A549 (cell line): ENCODE results near the gene PPP2R5B. TPM values are rescaled to one million over a fixed set of nuclear protein-coding genes. Genes with fewer than 3 reads are reported as not detected.

ENCODE experiments used
- ATAC-seq, 2 experiments: fragments of 200-7000 bp in 1 of 2; fragments of >200 bp in 1 of 2; cut with Nextera tagmentation in 1 of 2; cut with Tn5 transposase in 1 of 2; 3 replicates each; pipeline versions ENCODE4 v1.8.0 to v1.9.1; 2018 to 2020; ENCODE audit warnings: mild to moderate bottlenecking in 1 of 2, moderate library complexity in 1 of 2
- CTCF ChIA-PET: fragments of 300-600 bp; sonication (Branson Sonifier 250); formaldehyde crosslinking; extraction: SDS; loops from one replicate; lab custom pipeline; 2021; ENCODE audit warnings: antibody characterized with exemption, inconsistent platforms; lab: Yijun Ruan, JAX
- POLR2A ChIA-PET: fragments of 350-600 bp; formaldehyde crosslinking; extraction: SDS; loops from one replicate; lab custom pipeline; 2021; ENCODE audit warnings: antibody characterized with exemption, inconsistent platforms; lab: Yijun Ruan, JAX
- DNase-seq, 2 experiments: peaks; one replicate each; pipeline versions ENCODE4 v3.0.0 to v3.0.0-alpha.2; 2011 to 2016; ENCODE audit warnings: low read depth in 1 of 2, low spot score in 1 of 2
- FAIRE-seq: peaks from 2 replicates; lab custom pipeline; 2011; peaks lifted over from hg19 to GRCh38; lab: Jason Lieb, UNC
- H3K27ac ChIP-seq, 2 experiments: fragments of >200 bp; sonication (Bioruptor Twin); formaldehyde crosslinking; 3 replicates each; pipeline ENCODE4 v1.5.1; 2016 to 2017
- H3K4me1 ChIP-seq: fragments of >200 bp; sonication (Bioruptor Twin); formaldehyde crosslinking; 3 replicates; pipeline ENCODE4 v1.6.1; 2016
- H3K4me2 ChIP-seq: fragments of >200 bp; sonication (Bioruptor Twin); formaldehyde crosslinking; 3 replicates; pipeline ENCODE4 v1.6.1; 2016
- H3K4me3 ChIP-seq: fragments of >200 bp; sonication (Bioruptor Twin); formaldehyde crosslinking; 3 replicates; pipeline ENCODE4 v1.5.1; 2016
- H3K9me3 ChIP-seq: fragments of >200 bp; sonication (Bioruptor Twin); formaldehyde crosslinking; 3 replicates; pipeline ENCODE4 v1.6.1; 2016
- CBX2 ChIP-seq: fragments of 200-600 bp; sonication (generic); IDR thresholded peaks from 2 replicates; pipeline ENCODE4 v1.6.1; 2016; ENCODE audit warnings: low read depth, mild to moderate bottlenecking, borderline replicate concordance
- CBX8 ChIP-seq: fragments of 200-600 bp; sonication (generic); IDR thresholded peaks from 2 replicates; pipeline ENCODE4 v1.6.1; 2016
- CHD2 ChIP-seq: fragments of 150-350 bp; IDR thresholded peaks from 2 replicates; pipeline ENCODE4 v1.6.1; 2014; ENCODE audit warnings: low read length; ENCODE audit not compliant: partially characterized antibody
- CHD4 ChIP-seq: fragments of 200-600 bp; sonication (generic); IDR thresholded peaks from 2 replicates; pipeline ENCODE4 v1.6.1; 2016; ENCODE audit warnings: antibody characterized with exemption, mild to moderate bottlenecking, borderline replicate concordance
- ESRRA ChIP-seq: fragments of 150-350 bp; IDR thresholded peaks from 2 replicates; pipeline ENCODE4 v1.6.1; 2014; ENCODE audit warnings: mild to moderate bottlenecking, low read length, borderline replicate concordance
- FOSL2 ChIP-seq, 2 experiments: fragments of 450-650 bp in 1 of 2; fragments of >200 bp in 1 of 2; sonication (Bioruptor Twin) in 1 of 2; formaldehyde crosslinking; IDR thresholded peaks; 2 replicates each; pipeline versions ENCODE4 v1.5.0 to v1.6.1; 2016 to 2020; ENCODE audit warnings: mild to moderate bottlenecking in 1 of 2, moderate library complexity in 1 of 2
- JUNB ChIP-seq: fragments of >200 bp; sonication (Bioruptor Twin); formaldehyde crosslinking; IDR thresholded peaks from 2 replicates; pipeline ENCODE4 v1.6.1; 2016
- SMC3 ChIP-seq: fragments of >200 bp; sonication (Bioruptor Twin); formaldehyde crosslinking; IDR thresholded peaks from 3 replicates; pipeline ENCODE4 v1.6.1; 2018; ENCODE audit warnings: inconsistent platforms
- SREBF2 ChIP-seq: fragments of 450-650 bp; IDR thresholded peaks from 2 replicates; pipeline ENCODE4 v1.6.1; 2014; ENCODE audit warnings: mild to moderate bottlenecking, moderate library complexity
- TP53 ChIP-seq: fragments of 250-450 bp; sonication (Bioruptor Pico); IDR thresholded peaks from 2 replicates; pipeline ENCODE4 v1.5.0; 2021; ENCODE audit warnings: mild to moderate bottlenecking, moderate library complexity
- WGBS: methylation state at CpG from one replicate; pipeline ENCODE4 v1.1.6; 2017; ENCODE audit errors: missing lambda C conversion rate; 5-methylcytosine and 5-hydroxymethylcytosine counted together
- polyA plus RNA-seq, 4 experiments: library from polyadenylated mRNA; depleted of rRNA in 3 of 4; stranded (reverse); fragments of >200 nt; fragmentation: RNase III in 1 of 4; extraction: RNeasy Plus Mini Kit Qiagen cat#74134 plus additional on column Dnase treatment in 1 of 4; gene quantifications; 2 replicates in 3 of 4; 3 replicates in 1 of 4; pipeline ENCODE4 v1.2.3, GENCODE V29; 2011 to 2017
- TF ChIP-seq, protein P1 (sequence below): fragments of 450-650 bp; IDR thresholded peaks from 2 replicates; pipeline ENCODE4 v1.6.1; 2014; ENCODE audit warnings: antibody characterized with exemption
- TF ChIP-seq, protein P2 (sequence below): fragments of >200 bp; sonication (Bioruptor Twin); formaldehyde crosslinking; IDR thresholded peaks from 3 replicates; pipeline ENCODE4 v1.5.1; 2016
- TF ChIP-seq, protein P3 (sequence below): fragments of 250-450 bp; sonication (Bioruptor Pico); IDR thresholded peaks from 2 replicates; pipeline ENCODE4 v1.5.0; 2021; ENCODE audit warnings: mild to moderate bottlenecking, moderate library complexity, borderline replicate concordance
- TF ChIP-seq, protein P4 (sequence below): IDR thresholded peaks from 2 replicates; pipeline ENCODE4 v1.6.1; 2012
- TF ChIP-seq, protein P5 (sequence below): fragments of 200-600 bp; sonication (generic); IDR thresholded peaks from 2 replicates; pipeline ENCODE4 v1.6.1; 2016; ENCODE audit warnings: antibody characterized with exemption, mild to moderate bottlenecking, moderate library complexity

Gene PPP2R5B
- polyA plus RNA-seq, 2 of the 4 experiments (the other 2 are of a cell fraction), result 5.7 to 6.9 TPM

DNA sequence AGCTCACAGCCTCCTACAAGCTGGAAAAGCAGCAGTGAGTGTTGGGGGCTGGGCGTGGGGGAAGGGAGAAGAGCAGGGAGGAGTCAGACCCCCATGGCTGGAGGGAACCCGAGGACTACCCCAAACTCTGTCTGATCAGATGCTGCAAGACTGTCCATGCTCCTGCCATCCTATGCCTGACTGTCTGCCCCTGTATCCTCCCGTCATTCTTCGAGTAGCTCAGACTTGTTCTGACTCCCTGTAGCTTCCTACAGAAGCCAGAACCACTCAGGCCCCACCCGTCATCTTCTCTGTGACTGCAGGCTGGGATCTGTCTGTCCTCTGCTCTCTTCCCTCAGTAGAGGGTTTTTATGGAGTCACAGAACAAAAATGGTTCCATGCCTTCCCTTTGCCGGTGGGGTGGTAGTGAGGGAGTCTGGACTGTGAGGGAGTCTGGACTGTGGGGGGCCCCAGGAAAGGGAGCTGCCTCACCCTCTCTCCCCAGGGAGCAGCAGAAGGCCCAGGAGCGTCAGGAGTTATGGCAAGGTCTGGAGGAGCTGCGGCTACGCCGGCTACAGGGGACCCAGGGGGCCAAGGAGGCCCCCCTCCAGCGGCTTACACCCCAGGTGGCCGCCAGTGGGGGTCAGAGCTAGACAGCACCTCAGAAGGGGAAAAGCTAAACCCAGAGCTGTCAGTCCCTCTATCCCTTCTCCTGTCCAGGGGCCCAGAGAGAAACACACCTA lies 8.9 kb downstream of the PPP2R5B start:
- TF ChIP-seq, protein P1, sequence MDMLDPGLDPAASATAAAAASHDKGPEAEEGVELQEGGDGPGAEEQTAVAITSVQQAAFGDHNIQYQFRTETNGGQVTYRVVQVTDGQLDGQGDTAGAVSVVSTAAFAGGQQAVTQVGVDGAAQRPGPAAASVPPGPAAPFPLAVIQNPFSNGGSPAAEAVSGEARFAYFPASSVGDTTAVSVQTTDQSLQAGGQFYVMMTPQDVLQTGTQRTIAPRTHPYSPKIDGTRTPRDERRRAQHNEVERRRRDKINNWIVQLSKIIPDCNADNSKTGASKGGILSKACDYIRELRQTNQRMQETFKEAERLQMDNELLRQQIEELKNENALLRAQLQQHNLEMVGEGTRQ, result no peak
- TF ChIP-seq, protein P2, sequence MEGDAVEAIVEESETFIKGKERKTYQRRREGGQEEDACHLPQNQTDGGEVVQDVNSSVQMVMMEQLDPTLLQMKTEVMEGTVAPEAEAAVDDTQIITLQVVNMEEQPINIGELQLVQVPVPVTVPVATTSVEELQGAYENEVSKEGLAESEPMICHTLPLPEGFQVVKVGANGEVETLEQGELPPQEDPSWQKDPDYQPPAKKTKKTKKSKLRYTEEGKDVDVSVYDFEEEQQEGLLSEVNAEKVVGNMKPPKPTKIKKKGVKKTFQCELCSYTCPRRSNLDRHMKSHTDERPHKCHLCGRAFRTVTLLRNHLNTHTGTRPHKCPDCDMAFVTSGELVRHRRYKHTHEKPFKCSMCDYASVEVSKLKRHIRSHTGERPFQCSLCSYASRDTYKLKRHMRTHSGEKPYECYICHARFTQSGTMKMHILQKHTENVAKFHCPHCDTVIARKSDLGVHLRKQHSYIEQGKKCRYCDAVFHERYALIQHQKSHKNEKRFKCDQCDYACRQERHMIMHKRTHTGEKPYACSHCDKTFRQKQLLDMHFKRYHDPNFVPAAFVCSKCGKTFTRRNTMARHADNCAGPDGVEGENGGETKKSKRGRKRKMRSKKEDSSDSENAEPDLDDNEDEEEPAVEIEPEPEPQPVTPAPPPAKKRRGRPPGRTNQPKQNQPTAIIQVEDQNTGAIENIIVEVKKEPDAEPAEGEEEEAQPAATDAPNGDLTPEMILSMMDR, result no peak
- no peak for TF ChIP-seq TP53 (CRISPR knock-in tag)
- TF ChIP-seq FOSL2 (IDR thresholded peaks at IDR 0.05), result no peak
- no peak for TF ChIP-seq FOSL2 (CRISPR knock-in tag; IDR thresholded peaks at IDR 0.05)
- no peak for TF ChIP-seq JUNB
- TF ChIP-seq, protein P3, sequence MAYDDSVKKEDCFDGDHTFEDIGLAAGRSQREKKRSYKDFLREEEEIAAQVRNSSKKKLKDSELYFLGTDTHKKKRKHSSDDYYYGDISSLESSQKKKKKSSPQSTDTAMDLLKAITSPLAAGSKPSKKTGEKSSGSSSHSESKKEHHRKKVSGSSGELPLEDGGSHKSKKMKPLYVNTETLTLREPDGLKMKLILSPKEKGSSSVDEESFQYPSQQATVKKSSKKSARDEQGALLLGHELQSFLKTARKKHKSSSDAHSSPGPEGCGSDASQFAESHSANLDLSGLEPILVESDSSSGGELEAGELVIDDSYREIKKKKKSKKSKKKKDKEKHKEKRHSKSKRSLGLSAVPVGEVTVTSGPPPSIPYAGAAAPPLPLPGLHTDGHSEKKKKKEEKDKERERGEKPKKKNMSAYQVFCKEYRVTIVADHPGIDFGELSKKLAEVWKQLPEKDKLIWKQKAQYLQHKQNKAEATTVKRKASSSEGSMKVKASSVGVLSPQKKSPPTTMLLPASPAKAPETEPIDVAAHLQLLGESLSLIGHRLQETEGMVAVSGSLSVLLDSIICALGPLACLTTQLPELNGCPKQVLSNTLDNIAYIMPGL (CRISPR knock-in tag), result no peak
- TF ChIP-seq CBX8, result no peak
- TF ChIP-seq CBX2, result no peak
- TF ChIP-seq SREBF2, result no peak
- no peak for TF ChIP-seq SMC3
- no peak for TF ChIP-seq ESRRA
- TF ChIP-seq, protein P4, sequence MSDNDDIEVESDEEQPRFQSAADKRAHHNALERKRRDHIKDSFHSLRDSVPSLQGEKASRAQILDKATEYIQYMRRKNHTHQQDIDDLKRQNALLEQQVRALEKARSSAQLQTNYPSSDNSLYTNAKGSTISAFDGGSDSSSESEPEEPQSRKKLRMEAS, result no peak
- no peak for TF ChIP-seq CHD4
- TF ChIP-seq, protein P5, sequence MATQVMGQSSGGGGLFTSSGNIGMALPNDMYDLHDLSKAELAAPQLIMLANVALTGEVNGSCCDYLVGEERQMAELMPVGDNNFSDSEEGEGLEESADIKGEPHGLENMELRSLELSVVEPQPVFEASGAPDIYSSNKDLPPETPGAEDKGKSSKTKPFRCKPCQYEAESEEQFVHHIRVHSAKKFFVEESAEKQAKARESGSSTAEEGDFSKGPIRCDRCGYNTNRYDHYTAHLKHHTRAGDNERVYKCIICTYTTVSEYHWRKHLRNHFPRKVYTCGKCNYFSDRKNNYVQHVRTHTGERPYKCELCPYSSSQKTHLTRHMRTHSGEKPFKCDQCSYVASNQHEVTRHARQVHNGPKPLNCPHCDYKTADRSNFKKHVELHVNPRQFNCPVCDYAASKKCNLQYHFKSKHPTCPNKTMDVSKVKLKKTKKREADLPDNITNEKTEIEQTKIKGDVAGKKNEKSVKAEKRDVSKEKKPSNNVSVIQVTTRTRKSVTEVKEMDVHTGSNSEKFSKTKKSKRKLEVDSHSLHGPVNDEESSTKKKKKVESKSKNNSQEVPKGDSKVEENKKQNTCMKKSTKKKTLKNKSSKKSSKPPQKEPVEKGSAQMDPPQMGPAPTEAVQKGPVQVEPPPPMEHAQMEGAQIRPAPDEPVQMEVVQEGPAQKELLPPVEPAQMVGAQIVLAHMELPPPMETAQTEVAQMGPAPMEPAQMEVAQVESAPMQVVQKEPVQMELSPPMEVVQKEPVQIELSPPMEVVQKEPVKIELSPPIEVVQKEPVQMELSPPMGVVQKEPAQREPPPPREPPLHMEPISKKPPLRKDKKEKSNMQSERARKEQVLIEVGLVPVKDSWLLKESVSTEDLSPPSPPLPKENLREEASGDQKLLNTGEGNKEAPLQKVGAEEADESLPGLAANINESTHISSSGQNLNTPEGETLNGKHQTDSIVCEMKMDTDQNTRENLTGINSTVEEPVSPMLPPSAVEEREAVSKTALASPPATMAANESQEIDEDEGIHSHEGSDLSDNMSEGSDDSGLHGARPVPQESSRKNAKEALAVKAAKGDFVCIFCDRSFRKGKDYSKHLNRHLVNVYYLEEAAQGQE, result no peak
- no peak for TF ChIP-seq CHD2
- no peak overlapping the region for H3K4me2 ChIP-seq
- no peaks in the 10 kb centered on the region for H3K4me1 ChIP-seq
- no peak for DNase-seq
- peak in 1 of 2 experiments; percentile 38; a peak in 3 of 6 replicates for ATAC-seq
- 86% methylated on average over 7 of the region's 12 CpGs for WGBS
- ChIA-PET POLR2A (interaction anchor here (0.6 to 1.0 kb wide), 2 partner anchors 10 to 21 kb away, joined by 3 to 5 read pairs; no protein-coding TSS in a partner anchor), CTCF (interaction anchor here (0.6 to 2.3 kb wide), 12 partner anchors 8 to 85 kb away, joined by 3 to 10 read pairs (median 4); partner anchors contain the start of genes ARL2 and BATF2)
- no peak overlapping the region for H3K4me3 ChIP-seq
- H3K9me3 ChIP-seq, result no peaks in the 10 kb centered on the region
- FAIRE-seq, result no peak
- H3K27ac ChIP-seq, result no peak overlapping the region
